Right lobe of liver (tissue), 6 donors: Measurements from ENCODE around the gene CHD9NB. TPM values are rescaled to one million over a fixed set of nuclear protein-coding genes. Genes with fewer than 3 reads are reported as not detected.
A peak's percentile ranks its signal among the peaks of the same experiment; 100 is the strongest.

ENCODE experiments used
- ATAC-seq, 4 donors: fragments of 200-7000 bp; cut with Tn5 transposase; one replicate each; pipeline ENCODE4 v1.9.1; 2020; ENCODE audit warnings: mild to moderate bottlenecking in 4 of 4, moderate library complexity in 4 of 4
- DNase-seq, 3 donors: peaks; one replicate each; pipeline ENCODE4 v3.0.0-alpha.2; 2020
- H3K27ac ChIP-seq, 3 donors: fragments of 200-600 bp; one replicate each; pipeline ENCODE4 v1.8.0; 2022
- H3K27me3 ChIP-seq, 2 donors: fragments of 200-600 bp; one replicate each; pipeline ENCODE4 v1.8.0; 2022
- H3K36me3 ChIP-seq, 4 donors: fragments of 200-600 bp; sonication (generic) in 1 of 4; one replicate each; pipeline versions ENCODE4 v1.5.1 to v1.8.0; 2017 to 2022; ENCODE audit warnings: control low read depth in 1 of 4
- H3K4me1 ChIP-seq, 4 donors: fragments of 200-600 bp; sonication (generic) in 1 of 4; one replicate each; pipeline versions ENCODE4 v1.5.1 to v1.8.0; 2017 to 2022; ENCODE audit warnings: control low read depth in 1 of 4
- H3K4me3 ChIP-seq, 3 donors: fragments of 200-600 bp; one replicate each; pipeline ENCODE4 v1.8.0; 2022
- H3K9me3 ChIP-seq, 4 donors: fragments of 200-600 bp; sonication (generic) in 1 of 4; one replicate each; pipeline versions ENCODE4 v1.5.1 to v1.8.0; 2017 to 2022; ENCODE audit warnings: control low read depth in 1 of 4
- POLR2A ChIP-seq: fragments of 450-650 bp; IDR thresholded peaks from one replicate; pipeline ENCODE4 v1.6.1; 2017; ENCODE audit warnings: antibody characterized with exemption, mild to moderate bottlenecking
- WGBS: methylation state at CpG from one replicate; pipeline ENCODE4 v1.1.6; 2018; ENCODE audit warnings: low coverage, low lambda C conversion rate; ENCODE audit not compliant: insufficient coverage; ENCODE audit errors: missing lambda C conversion rate; 5-methylcytosine and 5-hydroxymethylcytosine counted together
- intact Hi-C, 2 donors: fragments of 100-400 bp; cut with DNase I; formaldehyde crosslinking; loops; one replicate each; pipeline versions ENCODE4 v1.11.2 to v1.14.1; 2022
- total RNA-seq, 6 experiments: library from RNA; depleted of rRNA in 2 of 6; stranded (reverse); fragments of >200 nt in 2 of 6; fragmentation: NEBNext Ultra II Directional in 3 of 6; extraction: Animal tissue kit (Norgen Biotek cat#: 25700) in 3 of 6; gene quantifications; one replicate each; pipeline versions ENCODE4 v1.1.0 to v1.2.4, GENCODE V29; 2016 to 2023
- TF ChIP-seq, protein P1 (sequence below), 4 donors: fragments of 200-600 bp in 3 of 4; fragments of 450-650 bp in 1 of 4; IDR thresholded peaks; one replicate each; pipeline versions ENCODE4 v1.5.1 to v1.8.0; 2016 to 2022; ENCODE audit warnings: antibody characterized with exemption in 4 of 4, mild to moderate bottlenecking in 2 of 4
- donor health status: DM: no; HTN: yes; CAD: no.
- donor health status: DM: no; HTN: no; CAD: no.
- donor health status: DM: no; HTN: no; CAD: no.
- donor health status: DM: no; HTN: yes; CAD: no.
- donor health status: DM: no; HTN: yes; CAD: no.

CHD9NB gene
- total RNA-seq, 6 experiments from 2014 or later = 0.25 to 0.59 (median 0.39) TPM; not detected in 2

GRCh38 chr16:53058882-53059281 is 6.2 kb upstream of the CHD9NB start:
- no peak for TF ChIP-seq POLR2A
- TF ChIP-seq, protein P1, sequence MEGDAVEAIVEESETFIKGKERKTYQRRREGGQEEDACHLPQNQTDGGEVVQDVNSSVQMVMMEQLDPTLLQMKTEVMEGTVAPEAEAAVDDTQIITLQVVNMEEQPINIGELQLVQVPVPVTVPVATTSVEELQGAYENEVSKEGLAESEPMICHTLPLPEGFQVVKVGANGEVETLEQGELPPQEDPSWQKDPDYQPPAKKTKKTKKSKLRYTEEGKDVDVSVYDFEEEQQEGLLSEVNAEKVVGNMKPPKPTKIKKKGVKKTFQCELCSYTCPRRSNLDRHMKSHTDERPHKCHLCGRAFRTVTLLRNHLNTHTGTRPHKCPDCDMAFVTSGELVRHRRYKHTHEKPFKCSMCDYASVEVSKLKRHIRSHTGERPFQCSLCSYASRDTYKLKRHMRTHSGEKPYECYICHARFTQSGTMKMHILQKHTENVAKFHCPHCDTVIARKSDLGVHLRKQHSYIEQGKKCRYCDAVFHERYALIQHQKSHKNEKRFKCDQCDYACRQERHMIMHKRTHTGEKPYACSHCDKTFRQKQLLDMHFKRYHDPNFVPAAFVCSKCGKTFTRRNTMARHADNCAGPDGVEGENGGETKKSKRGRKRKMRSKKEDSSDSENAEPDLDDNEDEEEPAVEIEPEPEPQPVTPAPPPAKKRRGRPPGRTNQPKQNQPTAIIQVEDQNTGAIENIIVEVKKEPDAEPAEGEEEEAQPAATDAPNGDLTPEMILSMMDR (IDR thresholded peaks at IDR 0.05) = no peak
- DNase-seq (no peak), ATAC-seq (no peak)
- intact Hi-C loops = loop anchor here in 1 of 2 donors (5.0 kb wide), 1 partner anchor 68 kb away; no protein-coding TSS in a partner anchor
- Histone ChIP-seq H3K4me1 (peaks cover 0 to 53% (median 20%) of the 10 kb centered on the region in 4 donors), H3K27ac (no peak overlapping the region), H3K36me3 (no peaks in the 10 kb centered on the region), H3K9me3 (no peaks in the 10 kb centered on the region), H3K27me3 (no peaks in the 10 kb centered on the region), H3K4me3 (no peak overlapping the region)
- 36% methylated on average over 5 of the region's 5 CpGs for WGBS

GRCh38 chr16:53058441-53058840 is 5.7 kb upstream of the CHD9NB start:
- no peak overlapping the region for H3K4me3 ChIP-seq
- H3K9me3 ChIP-seq = no peaks in the 10 kb centered on the region
- TF ChIP-seq, protein P1 (IDR thresholded peaks at IDR 0.05) = no peak
- TF ChIP-seq POLR2A = peak; percentile 42
- peak in 1 of 4 donors; percentile 6 for ATAC-seq
- peaks cover 0 to 58% (median 20%) of the 10 kb centered on the region in 4 donors for H3K4me1 ChIP-seq
- H3K27me3 ChIP-seq = no peaks in the 10 kb centered on the region
- no peak for DNase-seq
- WGBS = 29% methylated on average over 5 of the region's 5 CpGs
- intact Hi-C loops = loop anchor here in 1 of 2 donors (5.0 kb wide), 1 partner anchor 69 kb away; no protein-coding TSS in a partner anchor
- H3K27ac ChIP-seq = peak overlapping the region in 2 of 3 donors; percentile 22 to 25
- no peaks in the 10 kb centered on the region for H3K36me3 ChIP-seq

DNA sequence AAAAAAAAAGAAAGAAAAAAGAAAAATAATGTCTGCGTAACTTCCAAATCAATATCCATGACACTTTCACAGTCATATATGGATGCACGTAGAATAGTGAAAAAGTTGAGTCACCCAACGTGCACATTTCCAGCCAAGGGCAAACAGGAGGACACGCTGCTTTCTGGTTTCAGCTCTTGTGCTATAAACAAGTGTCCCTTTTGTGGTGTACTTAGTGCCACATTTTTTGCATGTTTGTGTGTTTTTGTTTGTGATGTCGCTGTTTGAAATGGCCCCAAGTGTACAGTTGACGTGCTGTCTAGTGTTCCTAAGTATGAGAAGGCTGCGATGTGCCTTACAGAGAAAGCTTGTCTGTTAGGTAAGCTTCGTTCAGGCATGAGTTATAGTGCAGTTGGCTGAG is 5.0 kb upstream of the CHD9NB start:
- DNase-seq (no peak), ATAC-seq (no peak)
- peaks cover 0 to 61% (median 20%) of the 10 kb centered on the region in 4 donors for H3K4me1 ChIP-seq
- intact Hi-C loops = loop anchor here in 1 of 2 donors (5.0 kb wide), 1 partner anchor 70 kb away; no protein-coding TSS in a partner anchor
- TF ChIP-seq, protein P1 (IDR thresholded peaks at IDR 0.05) = no peak
- no peak for TF ChIP-seq POLR2A
- no peaks in the 10 kb centered on the region for H3K9me3 ChIP-seq
- H3K27ac ChIP-seq = peak overlapping the region in 1 of 3 donors; percentile 22
- no peak overlapping the region for H3K4me3 ChIP-seq
- 83% methylated on average over 8 of the region's 8 CpGs for WGBS
- H3K27me3 ChIP-seq = no peaks in the 10 kb centered on the region
- H3K36me3 ChIP-seq = no peaks in the 10 kb centered on the region

GRCh38 chr16:53056392-53056881 is 3.7 kb upstream of the CHD9NB start:
- ATAC-seq (peak in 2 of 4 donors; percentile 13 to 33), DNase-seq (peak in 2 of 3 donors; percentile 75 to 89)
- Histone ChIP-seq H3K36me3 (no peaks in the 10 kb centered on the region), H3K4me1 (peaks cover 0 to 59% (median 16%) of the 10 kb centered on the region in 4 donors), H3K27ac (peak overlapping the region; percentile 83 to 89 (median 83)), H3K4me3 (peak overlapping the region in 1 of 3 donors; percentile 67), H3K27me3 (no peaks in the 10 kb centered on the region), H3K9me3 (no peaks in the 10 kb centered on the region)
- TF ChIP-seq POLR2A = no peak
- TF ChIP-seq, protein P1 (IDR thresholded peaks at IDR 0.05) = no peak
- 42% methylated on average over 8 of the region's 8 CpGs for WGBS
- intact Hi-C loops = loop anchor here in 1 of 2 donors (5.0 kb wide), 1 partner anchor 71 kb away; no protein-coding TSS in a partner anchor
